GM12878 (cell line): ENCODE results near the gene RGS19. TPM values are rescaled to one million over a fixed set of nuclear protein-coding genes. Genes with fewer than 3 reads are reported as not detected.
A peak's percentile ranks its signal among the peaks of the same experiment; 100 is the strongest.

Experiments used
- BCL11A ChIP-seq: IDR thresholded peaks from 2 replicates; pipeline ENCODE4 v1.6.1; 2011; ENCODE audit warnings: low read depth, low read length
- BRCA1 ChIP-seq: IDR thresholded peaks from 2 replicates; pipeline ENCODE4 v1.6.1; 2011; ENCODE audit warnings: low read depth, low read length, improper control_type of control experiment
- DPF2 ChIP-seq: fragments of 450-650 bp; IDR thresholded peaks from 2 replicates; pipeline ENCODE4 v1.6.1; 2017; ENCODE audit warnings: mild to moderate bottlenecking
- FOS ChIP-seq: IDR thresholded peaks from 3 replicates; pipeline ENCODE4 v1.6.1; 2011; ENCODE audit warnings: borderline replicate concordance; ENCODE audit not compliant: insufficient read length; ENCODE audit errors: extremely low read depth
- HDAC2 ChIP-seq: fragments of 200-600 bp; sonication (generic); IDR thresholded peaks from 2 replicates; pipeline ENCODE4 v1.6.1; 2017
- KLF5 ChIP-seq: fragments of 450-650 bp; IDR thresholded peaks from 2 replicates; pipeline ENCODE4 v1.6.1; 2014; ENCODE audit warnings: mild to moderate bottlenecking; ENCODE audit not compliant: partially characterized antibody
- MEF2B ChIP-seq: fragments of 450-650 bp; IDR thresholded peaks from 2 replicates; pipeline ENCODE4 v1.6.1; 2018; ENCODE audit warnings: mild to moderate bottlenecking, moderate library complexity; ENCODE audit not compliant: partially characterized antibody, poor library complexity, severe bottlenecking
- MXI1 ChIP-seq: fragments of 150-350 bp; IDR thresholded peaks from 2 replicates; pipeline ENCODE4 v1.6.1; 2011; ENCODE audit warnings: low read depth, mild to moderate bottlenecking, inconsistent platforms, low read length, improper control_type of control experiment
- MYB ChIP-seq: fragments of 150-350 bp; IDR thresholded peaks from 2 replicates; pipeline ENCODE4 v1.6.1; 2014; ENCODE audit warnings: mild to moderate bottlenecking, low read depth, low read length, borderline replicate concordance
- POLR2A ChIP-seq: IDR thresholded peaks from 2 replicates; pipeline ENCODE4 v1.6.1; 2011; ENCODE audit warnings: low read depth, mild to moderate bottlenecking, low read length
- RB1 ChIP-seq: fragments of 450-650 bp; formaldehyde crosslinking; IDR thresholded peaks from 2 replicates; pipeline ENCODE4 v1.6.1; 2017; ENCODE audit warnings: mild to moderate bottlenecking, borderline replicate concordance
- REST ChIP-seq: IDR thresholded peaks from 2 replicates; pipeline ENCODE4 v1.6.1; 2012; ENCODE audit warnings: mild to moderate bottlenecking, low read depth, low read length
- SMAD1 ChIP-seq: fragments of 450-650 bp; IDR thresholded peaks from 2 replicates; pipeline ENCODE4 v1.6.1; 2018; ENCODE audit warnings: mild to moderate bottlenecking, low read depth; ENCODE audit not compliant: partially characterized antibody
- SRF ChIP-seq, 2 experiments: IDR thresholded peaks; 2 replicates each; pipeline ENCODE4 v1.6.1; 2011; ENCODE audit warnings: low read depth in 2 of 2, low read length in 2 of 2, mild to moderate bottlenecking in 1 of 2, moderate library complexity in 1 of 2
- TBL1XR1 ChIP-seq: IDR thresholded peaks from 2 replicates; pipeline ENCODE4 v1.6.1; 2012; ENCODE audit warnings: low read depth, low read length, improper control_type of control experiment
- ZNF622 ChIP-seq: fragments of 450-650 bp; IDR thresholded peaks from 2 replicates; pipeline ENCODE4 v1.6.1; 2017; ENCODE audit warnings: mild to moderate bottlenecking, inconsistent platforms
- polyA plus RNA-seq, 11 experiments: library from polyadenylated mRNA; depleted of rRNA in 4 of 11; unstranded in 6 of 11; stranded (reverse) in 5 of 11; fragments of >200 nt; fragmentation: Nextera tagmentation in 4 of 11; fragmentation: Illumina TruSeq in 1 of 11; extraction: Ambion mirVana in 4 of 11; extraction: Trizol in 1 of 11; gene quantifications; 1 replicate in 1 of 11; 2 replicates in 10 of 11; pipeline versions ENCODE4 v1.2.1 to v1.2.3, GENCODE V29; 2011 to 2016; ENCODE audit warnings: inconsistent platforms in 2 of 11, missing spikeins in 2 of 11, low read depth in 1 of 11
- total RNA-seq, 4 experiments: library from RNA; depleted of rRNA in 3 of 4; stranded (reverse); fragments of >200 nt in 3 of 4; fragmentation: Illumina TruSeq in 1 of 4; extraction: Trizol in 1 of 4; gene quantifications; 2 replicates each; pipeline versions ENCODE4 v1.2.1 to v1.2.3, GENCODE V29; 2013 to 2021
- TF ChIP-seq, protein P1 (sequence below): IDR thresholded peaks from 2 replicates; pipeline ENCODE4 v1.6.1; 2012; ENCODE audit warnings: low read length, inconsistent platforms
- TF ChIP-seq, protein P2 (sequence below): IDR thresholded peaks from 2 replicates; pipeline ENCODE4 v1.6.1; 2012; ENCODE audit warnings: improper control_type of control experiment, low read depth, low read length; ENCODE audit not compliant: insufficient replicate concordance
- TF ChIP-seq, protein P3 (sequence below): fragments of 450-650 bp; IDR thresholded peaks from 2 replicates; pipeline ENCODE4 v1.6.1; 2017; ENCODE audit warnings: borderline replicate concordance

The RGS19 gene
- total and polyA plus RNA-seq, 10 of the 15 experiments (the other 5 are each of a cell fraction or from before 2014, with no cell fraction given) = 0.82 to 62.4 (median 39.8) TPM

- TF ChIP-seq MYB = 0 out of 2 replicates have a peak, but pooled peaks have one; percentile 28
- TF ChIP-seq KLF5 = no peak
- TF ChIP-seq SMAD1 = peak; percentile 12
- TF ChIP-seq ZNF622 = no peak
- peak; percentile 53 for TF ChIP-seq POLR2A
- peak; percentile 30; the same call in 1 of the 2 replicates for TF ChIP-seq MXI1
- peak; percentile 15; the same call in 1 of the 2 replicates for TF ChIP-seq BCL11A
- no peak for TF ChIP-seq SRF (IDR thresholded peaks at IDR 0.05; ENCODE audit: low read depth in 2 of 2, low read length in 2 of 2)
- TF ChIP-seq RB1 = no peak
- TF ChIP-seq REST = no peak
- no peak for TF ChIP-seq BRCA1
- TF ChIP-seq HDAC2 = no peak
- TF ChIP-seq, protein P1, sequence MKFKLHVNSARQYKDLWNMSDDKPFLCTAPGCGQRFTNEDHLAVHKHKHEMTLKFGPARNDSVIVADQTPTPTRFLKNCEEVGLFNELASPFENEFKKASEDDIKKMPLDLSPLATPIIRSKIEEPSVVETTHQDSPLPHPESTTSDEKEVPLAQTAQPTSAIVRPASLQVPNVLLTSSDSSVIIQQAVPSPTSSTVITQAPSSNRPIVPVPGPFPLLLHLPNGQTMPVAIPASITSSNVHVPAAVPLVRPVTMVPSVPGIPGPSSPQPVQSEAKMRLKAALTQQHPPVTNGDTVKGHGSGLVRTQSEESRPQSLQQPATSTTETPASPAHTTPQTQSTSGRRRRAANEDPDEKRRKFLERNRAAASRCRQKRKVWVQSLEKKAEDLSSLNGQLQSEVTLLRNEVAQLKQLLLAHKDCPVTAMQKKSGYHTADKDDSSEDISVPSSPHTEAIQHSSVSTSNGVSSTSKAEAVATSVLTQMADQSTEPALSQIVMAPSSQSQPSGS = no peak
- TF ChIP-seq DPF2 = peak; percentile 85
- TF ChIP-seq FOS = no peak
- no peak for TF ChIP-seq TBL1XR1
- TF ChIP-seq MEF2B = peak; percentile 89
- TF ChIP-seq, protein P2, sequence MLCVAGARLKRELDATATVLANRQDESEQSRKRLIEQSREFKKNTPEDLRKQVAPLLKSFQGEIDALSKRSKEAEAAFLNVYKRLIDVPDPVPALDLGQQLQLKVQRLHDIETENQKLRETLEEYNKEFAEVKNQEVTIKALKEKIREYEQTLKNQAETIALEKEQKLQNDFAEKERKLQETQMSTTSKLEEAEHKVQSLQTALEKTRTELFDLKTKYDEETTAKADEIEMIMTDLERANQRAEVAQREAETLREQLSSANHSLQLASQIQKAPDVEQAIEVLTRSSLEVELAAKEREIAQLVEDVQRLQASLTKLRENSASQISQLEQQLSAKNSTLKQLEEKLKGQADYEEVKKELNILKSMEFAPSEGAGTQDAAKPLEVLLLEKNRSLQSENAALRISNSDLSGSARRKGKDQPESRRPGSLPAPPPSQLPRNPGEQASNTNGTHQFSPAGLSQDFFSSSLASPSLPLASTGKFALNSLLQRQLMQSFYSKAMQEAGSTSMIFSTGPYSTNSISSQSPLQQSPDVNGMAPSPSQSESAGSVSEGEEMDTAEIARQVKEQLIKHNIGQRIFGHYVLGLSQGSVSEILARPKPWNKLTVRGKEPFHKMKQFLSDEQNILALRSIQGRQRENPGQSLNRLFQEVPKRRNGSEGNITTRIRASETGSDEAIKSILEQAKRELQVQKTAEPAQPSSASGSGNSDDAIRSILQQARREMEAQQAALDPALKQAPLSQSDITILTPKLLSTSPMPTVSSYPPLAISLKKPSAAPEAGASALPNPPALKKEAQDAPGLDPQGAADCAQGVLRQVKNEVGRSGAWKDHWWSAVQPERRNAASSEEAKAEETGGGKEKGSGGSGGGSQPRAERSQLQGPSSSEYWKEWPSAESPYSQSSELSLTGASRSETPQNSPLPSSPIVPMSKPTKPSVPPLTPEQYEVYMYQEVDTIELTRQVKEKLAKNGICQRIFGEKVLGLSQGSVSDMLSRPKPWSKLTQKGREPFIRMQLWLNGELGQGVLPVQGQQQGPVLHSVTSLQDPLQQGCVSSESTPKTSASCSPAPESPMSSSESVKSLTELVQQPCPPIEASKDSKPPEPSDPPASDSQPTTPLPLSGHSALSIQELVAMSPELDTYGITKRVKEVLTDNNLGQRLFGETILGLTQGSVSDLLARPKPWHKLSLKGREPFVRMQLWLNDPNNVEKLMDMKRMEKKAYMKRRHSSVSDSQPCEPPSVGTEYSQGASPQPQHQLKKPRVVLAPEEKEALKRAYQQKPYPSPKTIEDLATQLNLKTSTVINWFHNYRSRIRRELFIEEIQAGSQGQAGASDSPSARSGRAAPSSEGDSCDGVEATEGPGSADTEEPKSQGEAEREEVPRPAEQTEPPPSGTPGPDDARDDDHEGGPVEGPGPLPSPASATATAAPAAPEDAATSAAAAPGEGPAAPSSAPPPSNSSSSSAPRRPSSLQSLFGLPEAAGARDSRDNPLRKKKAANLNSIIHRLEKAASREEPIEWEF = peak; percentile 54
- TF ChIP-seq, protein P3, sequence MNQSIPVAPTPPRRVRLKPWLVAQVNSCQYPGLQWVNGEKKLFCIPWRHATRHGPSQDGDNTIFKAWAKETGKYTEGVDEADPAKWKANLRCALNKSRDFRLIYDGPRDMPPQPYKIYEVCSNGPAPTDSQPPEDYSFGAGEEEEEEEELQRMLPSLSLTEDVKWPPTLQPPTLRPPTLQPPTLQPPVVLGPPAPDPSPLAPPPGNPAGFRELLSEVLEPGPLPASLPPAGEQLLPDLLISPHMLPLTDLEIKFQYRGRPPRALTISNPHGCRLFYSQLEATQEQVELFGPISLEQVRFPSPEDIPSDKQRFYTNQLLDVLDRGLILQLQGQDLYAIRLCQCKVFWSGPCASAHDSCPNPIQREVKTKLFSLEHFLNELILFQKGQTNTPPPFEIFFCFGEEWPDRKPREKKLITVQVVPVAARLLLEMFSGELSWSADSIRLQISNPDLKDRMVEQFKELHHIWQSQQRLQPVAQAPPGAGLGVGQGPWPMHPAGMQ = no peak
Observed at GRCh38 chr20:64035066-64035932, 44.0 kb downstream of the RGS19 start (continued).
